DOHH2 (cell line): ENCODE results near the gene MMP2.

Source experiments
- EZH2phosphoT487 ChIP-seq: fragments of 200-600 bp; sonication (generic); IDR thresholded peaks from 2 replicates; pipeline ENCODE4 v1.6.1; 2017; ENCODE audit warnings: borderline replicate concordance, mild to moderate bottlenecking, antibody characterized with exemption, low read length, moderate library complexity, mixed read lengths
- TF ChIP-seq, protein P1 (sequence below): fragments of 200-600 bp; sonication (generic); IDR thresholded peaks from one replicate; pipeline ENCODE4 v1.5.1; 2014; ENCODE audit warnings: antibody characterized with exemption, mild to moderate bottlenecking, low read depth, low read length; ENCODE audit not compliant: poor library complexity, severe bottlenecking

DNA sequence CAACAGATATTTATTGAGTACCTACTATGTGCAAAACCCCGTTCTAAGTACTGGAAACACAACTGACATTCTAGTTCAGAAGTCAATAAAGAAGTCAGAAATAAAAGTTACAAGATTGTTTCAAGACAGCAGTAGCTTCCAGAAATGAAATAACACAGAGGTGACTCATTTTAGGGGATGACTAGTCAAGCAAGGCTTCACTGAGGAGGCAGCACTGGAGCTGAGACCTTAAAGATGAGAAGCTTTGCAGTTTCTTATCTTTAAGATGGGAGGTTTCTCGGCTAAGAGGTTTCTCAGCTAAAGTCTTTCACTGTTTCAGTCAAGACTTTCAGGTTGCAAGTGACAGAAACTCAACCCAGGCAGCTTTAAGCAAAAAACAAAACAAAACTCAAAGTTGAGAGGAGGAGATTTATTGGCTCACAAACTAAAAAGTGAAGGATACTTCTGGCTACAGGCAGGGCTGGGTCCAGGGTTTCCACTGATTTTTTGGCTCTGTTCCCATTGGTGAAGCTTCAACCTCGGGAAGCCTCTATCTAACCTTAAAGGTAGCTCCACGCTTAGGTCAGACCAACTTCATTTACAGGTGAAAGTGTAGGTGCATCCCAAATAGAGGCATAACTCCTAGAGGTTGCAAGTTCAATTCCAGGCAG lies 7.4 kb upstream of the MMP2 start:
- TF ChIP-seq, protein P1, sequence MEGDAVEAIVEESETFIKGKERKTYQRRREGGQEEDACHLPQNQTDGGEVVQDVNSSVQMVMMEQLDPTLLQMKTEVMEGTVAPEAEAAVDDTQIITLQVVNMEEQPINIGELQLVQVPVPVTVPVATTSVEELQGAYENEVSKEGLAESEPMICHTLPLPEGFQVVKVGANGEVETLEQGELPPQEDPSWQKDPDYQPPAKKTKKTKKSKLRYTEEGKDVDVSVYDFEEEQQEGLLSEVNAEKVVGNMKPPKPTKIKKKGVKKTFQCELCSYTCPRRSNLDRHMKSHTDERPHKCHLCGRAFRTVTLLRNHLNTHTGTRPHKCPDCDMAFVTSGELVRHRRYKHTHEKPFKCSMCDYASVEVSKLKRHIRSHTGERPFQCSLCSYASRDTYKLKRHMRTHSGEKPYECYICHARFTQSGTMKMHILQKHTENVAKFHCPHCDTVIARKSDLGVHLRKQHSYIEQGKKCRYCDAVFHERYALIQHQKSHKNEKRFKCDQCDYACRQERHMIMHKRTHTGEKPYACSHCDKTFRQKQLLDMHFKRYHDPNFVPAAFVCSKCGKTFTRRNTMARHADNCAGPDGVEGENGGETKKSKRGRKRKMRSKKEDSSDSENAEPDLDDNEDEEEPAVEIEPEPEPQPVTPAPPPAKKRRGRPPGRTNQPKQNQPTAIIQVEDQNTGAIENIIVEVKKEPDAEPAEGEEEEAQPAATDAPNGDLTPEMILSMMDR = no peak
- no peak for TF ChIP-seq EZH2phosphoT487
